Fibroblast of peridontal ligament (primary cell): ENCODE results near the gene RHOD.

ENCODE experiments used
- DNase-seq: peaks from one replicate; pipeline ENCODE4 v3.0.0-alpha.2; 2010; ENCODE audit errors: extremely low read depth

The RHOD gene

DNA sequence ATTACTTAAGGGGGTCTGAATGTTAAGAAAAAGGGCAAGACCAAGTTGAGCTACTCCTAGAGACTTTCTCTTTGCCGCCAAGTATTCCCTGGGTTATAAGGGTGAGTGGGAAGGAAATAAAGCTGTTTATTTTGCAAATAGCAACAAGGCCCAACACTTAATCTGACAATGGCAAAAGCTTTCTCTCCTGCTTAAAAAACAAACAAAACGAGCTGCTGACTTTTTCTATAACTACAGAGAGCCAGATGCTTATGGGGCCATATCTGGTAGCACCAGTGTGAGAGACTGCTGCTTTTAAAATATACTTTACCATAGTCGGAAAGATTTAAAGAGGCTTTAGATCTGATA lies 60.1 kb downstream of the RHOD start:
- DNase-seq, result no peak

DNA sequence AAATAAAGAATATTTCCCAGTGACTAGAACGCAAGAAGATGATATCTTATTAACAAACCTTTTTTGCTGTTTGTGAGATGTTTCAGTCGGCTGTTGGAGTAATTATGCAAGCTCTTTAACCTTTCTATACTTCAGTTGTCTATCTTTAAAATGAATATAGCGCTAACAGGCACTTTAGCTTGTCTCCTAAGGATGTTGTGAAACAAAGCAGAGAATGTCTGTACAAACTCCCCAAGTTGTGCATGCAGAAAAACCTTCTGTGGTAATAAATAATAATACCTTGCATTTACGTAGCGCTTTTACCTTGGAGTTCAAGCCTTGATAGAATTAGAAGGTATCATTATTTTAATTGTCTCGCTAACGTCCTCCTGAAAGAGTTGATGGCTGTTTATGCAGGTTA lies 60.5 kb downstream of the RHOD start:
- no peak for DNase-seq

- DNase-seq, result no peak
Measured at GRCh38 chr11:67117672-67118180, 61.1 kb downstream of the RHOD start.

GRCh38 chr11:67118181-67118766 lies 61.6 kb downstream of the RHOD start:
- DNase-seq, result no peak

DNA sequence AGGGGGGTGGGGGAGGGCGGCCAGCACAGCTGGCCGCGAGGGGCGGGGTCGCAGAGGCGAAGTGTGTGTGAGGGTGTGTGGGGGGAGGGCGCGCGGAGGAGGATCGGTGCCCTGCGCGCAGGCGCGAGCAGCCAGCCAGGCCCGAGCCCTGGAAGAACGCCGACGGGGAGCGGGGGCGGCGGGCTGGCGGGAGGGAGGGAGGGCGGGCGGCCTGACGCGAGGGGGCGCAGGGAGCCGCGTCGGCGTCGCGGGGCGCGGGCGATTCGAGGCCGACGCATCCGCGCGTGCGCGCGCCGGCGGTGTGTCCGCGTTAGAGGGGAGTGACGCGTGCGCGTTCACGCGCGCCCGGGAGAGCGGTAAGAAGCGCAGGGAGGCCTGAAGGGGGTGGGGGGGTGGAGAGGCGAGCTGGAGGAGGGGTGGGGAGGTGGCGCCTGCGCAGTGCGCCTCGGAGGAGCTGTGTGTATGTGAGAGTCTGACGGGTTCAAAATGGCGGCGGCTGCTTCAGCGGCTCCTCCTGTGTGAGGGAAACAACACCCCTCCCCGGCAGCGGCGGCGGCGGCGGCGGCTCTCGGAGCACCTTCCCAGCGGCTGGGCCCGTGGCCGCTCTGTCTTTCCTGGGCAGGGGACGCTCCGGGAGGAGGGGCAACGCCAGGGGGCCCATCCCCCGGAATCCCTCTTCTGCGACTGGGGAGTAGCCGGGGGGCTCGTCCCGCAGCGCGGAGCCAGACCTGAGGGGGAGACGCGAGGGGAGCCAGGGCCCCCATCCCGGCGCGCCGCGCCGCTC lies 62.3 kb downstream of the RHOD start, which contains the start of gene KDM2A:
Gene KDM2A, plus strand, starts transcription at position 463 of the 784 bp plus-strand sequence. CDS start 2,054 bp downstream, outside the sequence.
- peak; percentile 97 for DNase-seq

DNA sequence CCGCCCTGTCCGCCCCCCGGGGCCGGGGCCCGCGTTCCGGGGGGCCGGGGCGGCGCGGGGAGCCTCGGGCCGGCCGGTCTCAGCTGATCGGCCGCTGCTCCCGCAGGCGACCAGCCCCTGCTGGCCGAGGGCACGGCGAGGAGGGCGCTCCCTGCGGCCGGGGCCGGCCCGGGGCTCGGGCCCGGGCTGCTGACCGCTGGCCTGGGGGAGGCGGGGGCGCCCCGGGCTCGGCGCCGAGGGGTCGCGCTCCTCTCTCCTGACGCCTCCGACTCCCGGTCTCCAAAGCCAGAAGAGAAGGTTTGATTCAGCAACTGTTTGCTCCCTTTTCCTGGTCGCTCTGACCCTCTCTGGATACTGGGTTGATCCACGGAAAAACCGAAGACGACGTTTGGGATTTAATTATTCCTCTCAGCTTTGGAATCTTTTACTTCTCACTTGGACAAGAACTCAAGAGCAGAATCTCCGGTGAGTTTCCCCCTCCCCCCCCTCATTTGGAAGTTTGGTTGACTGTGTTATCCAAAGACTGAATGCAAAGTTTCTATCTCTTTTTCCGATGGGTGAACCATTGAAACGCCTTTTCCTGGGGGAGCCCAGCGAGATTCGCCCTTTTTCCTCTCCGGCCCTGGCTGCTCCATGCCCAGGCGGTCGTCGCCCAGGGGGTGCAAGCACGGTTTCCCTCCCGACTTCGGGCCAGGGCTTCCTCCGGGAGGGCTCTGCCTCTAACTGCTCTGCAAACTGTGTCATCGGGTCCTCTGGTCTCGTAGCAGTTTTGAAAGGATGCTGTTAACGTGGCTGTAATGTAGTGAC lies 63.1 kb downstream of the RHOD start:
- DNase-seq, result no peak

DNA sequence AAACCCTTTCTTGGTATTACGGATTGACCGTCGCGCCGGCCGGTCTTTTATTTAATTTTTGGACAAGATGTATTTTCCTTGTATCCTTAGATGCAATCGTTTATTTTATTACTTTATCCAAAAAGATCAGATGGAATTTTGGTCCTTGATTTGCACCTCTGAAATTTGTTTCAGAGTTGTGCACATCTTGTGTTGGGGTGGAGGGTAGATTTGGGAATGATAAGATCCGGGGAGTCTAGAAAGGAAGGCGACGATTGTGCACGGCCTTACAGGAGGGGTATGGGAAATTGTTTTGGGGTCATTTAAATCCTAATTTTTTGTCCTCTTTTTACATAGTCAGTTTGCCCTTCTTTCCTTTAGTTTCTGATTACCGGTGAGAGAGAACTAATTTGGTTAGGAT lies 63.8 kb downstream of the RHOD start:
- DNase-seq, result no peak

- DNase-seq, result peak; percentile 58
Measured at GRCh38 chr11:67120881-67121710, 64.4 kb downstream of the RHOD start.
